GM12878 (cell line): ENCODE measurements around the gene ARMC9.

ENCODE experiments used
- ATF7 ChIP-seq: fragments of 450-650 bp; IDR thresholded peaks from 2 replicates; pipeline ENCODE4 v1.6.1; 2016; ENCODE audit warnings: low read depth, mild to moderate bottlenecking
- NFIC ChIP-seq: IDR thresholded peaks from 2 replicates; pipeline ENCODE4 v1.6.1; 2012; ENCODE audit warnings: low read depth, mild to moderate bottlenecking, inconsistent platforms, low read length, moderate library complexity
- RFX5 ChIP-seq: IDR thresholded peaks from 2 replicates; pipeline ENCODE4 v1.6.1; 2011; ENCODE audit warnings: low read depth, low read length, improper control_type of control experiment
- SUZ12 ChIP-seq: fragments of 200-600 bp; sonication (generic); IDR thresholded peaks from one replicate; pipeline ENCODE4 v1.6.1; 2018; ENCODE audit warnings: antibody characterized with exemption, mild to moderate bottlenecking; ENCODE audit not compliant: unreplicated experiment
- WRNIP1 ChIP-seq: IDR thresholded peaks from 2 replicates; pipeline ENCODE4 v1.6.1; 2011; ENCODE audit warnings: low read depth, low read length, improper control_type of control experiment, borderline replicate concordance
- ZNF207 ChIP-seq: fragments of 450-650 bp; IDR thresholded peaks from 2 replicates; pipeline ENCODE4 v1.6.1; 2014; ENCODE audit warnings: antibody characterized with exemption, mild to moderate bottlenecking, borderline replicate concordance
- ZSCAN29 ChIP-seq: fragments of 450-650 bp; IDR thresholded peaks from 2 replicates; pipeline ENCODE4 v1.6.1; 2017; ENCODE audit warnings: mild to moderate bottlenecking, moderate library complexity
- TF ChIP-seq, protein P1 (sequence below), 3 experiments: IDR thresholded peaks in 2 of 3; conservative IDR thresholded peaks in 1 of 3; 2 replicates each; pipeline ENCODE4 v1.5.1; 2011; ENCODE audit warnings: low read depth in 3 of 3, low read length in 3 of 3, mild to moderate bottlenecking in 3 of 3, control low read depth in 2 of 3, moderate library complexity in 2 of 3, inconsistent platforms in 1 of 3, mixed read lengths in 1 of 3; ENCODE audit not compliant: control insufficient read depth in 2 of 3, insufficient read depth in 1 of 3; ENCODE audit errors: extremely low read depth in 1 of 3

DNA sequence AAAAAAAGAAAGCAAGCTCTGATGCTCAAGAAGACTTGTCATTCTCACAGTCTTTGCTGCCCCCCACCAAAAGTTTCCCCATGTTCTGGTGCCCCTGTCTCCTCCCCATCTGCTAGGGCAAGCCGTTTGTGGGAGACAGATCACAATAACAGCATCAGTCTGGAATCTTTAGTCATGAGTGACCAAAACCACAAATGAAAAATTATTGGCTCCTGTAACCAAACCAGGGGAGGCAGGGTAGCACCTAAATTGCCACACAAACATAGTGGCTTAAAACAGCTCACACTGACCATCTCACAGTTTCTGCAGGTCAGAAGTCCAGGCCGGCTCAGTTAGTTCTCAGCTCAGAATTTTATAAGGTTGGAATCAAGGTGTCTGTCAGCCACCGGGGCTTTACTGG, 188.0 kb downstream of the ARMC9 start:
- TF ChIP-seq NFIC (no peak), RFX5 (no peak), ATF7 (no peak), ZNF207 (no peak), WRNIP1 (no peak), SUZ12 (no peak), ZSCAN29 (no peak)
- TF ChIP-seq, protein P1, sequence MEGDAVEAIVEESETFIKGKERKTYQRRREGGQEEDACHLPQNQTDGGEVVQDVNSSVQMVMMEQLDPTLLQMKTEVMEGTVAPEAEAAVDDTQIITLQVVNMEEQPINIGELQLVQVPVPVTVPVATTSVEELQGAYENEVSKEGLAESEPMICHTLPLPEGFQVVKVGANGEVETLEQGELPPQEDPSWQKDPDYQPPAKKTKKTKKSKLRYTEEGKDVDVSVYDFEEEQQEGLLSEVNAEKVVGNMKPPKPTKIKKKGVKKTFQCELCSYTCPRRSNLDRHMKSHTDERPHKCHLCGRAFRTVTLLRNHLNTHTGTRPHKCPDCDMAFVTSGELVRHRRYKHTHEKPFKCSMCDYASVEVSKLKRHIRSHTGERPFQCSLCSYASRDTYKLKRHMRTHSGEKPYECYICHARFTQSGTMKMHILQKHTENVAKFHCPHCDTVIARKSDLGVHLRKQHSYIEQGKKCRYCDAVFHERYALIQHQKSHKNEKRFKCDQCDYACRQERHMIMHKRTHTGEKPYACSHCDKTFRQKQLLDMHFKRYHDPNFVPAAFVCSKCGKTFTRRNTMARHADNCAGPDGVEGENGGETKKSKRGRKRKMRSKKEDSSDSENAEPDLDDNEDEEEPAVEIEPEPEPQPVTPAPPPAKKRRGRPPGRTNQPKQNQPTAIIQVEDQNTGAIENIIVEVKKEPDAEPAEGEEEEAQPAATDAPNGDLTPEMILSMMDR (IDR thresholded peaks at IDR 0.05 in 2 of 3, conservative IDR thresholded peaks at IDR 0.05 in 1 of 3; ENCODE audit: control insufficient read depth in 2 of 3, extremely low read depth in 1 of 3, insufficient read depth in 1 of 3, low read depth in 3 of 3, low read length in 3 of 3), result no peak
